ENCODE results near the gene RAB24.

Gene RAB24

GRCh38 chr5:177320879-177321278, 17.4 kb upstream of the RAB24 start:
- peaks cover 2% of the 10 kb centered on the region for H3K4me1 Mint-ChIP-seq
- no peak for TF ChIP-seq CTCF (IDR thresholded peaks at IDR 0.05; ENCODE audit: unreplicated experiment in 3 of 3)
- H3K36me3 Mint-ChIP-seq (ENCODE audit: low read depth), result peaks cover 27% of the 10 kb centered on the region
- peak overlapping the region in 1 of 3 experiments; percentile 54 for H3K27ac Mint-ChIP-seq
- no peaks in the 10 kb centered on the region for H3K27me3 Mint-ChIP-seq (ENCODE audit: low read depth)
- H3K4me3 Mint-ChIP-seq, result no peak overlapping the region
- H3K9me3 Mint-ChIP-seq, result peaks cover 11% of the 10 kb centered on the region

GRCh38 chr5:177319913-177320588, 16.5 kb upstream of the RAB24 start:
- Mint-ChIP-seq H3K27me3 (ENCODE audit: low read depth) (no peaks in the 10 kb centered on the region), H3K9me3 (peaks cover 11% of the 10 kb centered on the region), H3K27ac (no peak overlapping the region), H3K36me3 (ENCODE audit: low read depth) (peaks cover 27% of the 10 kb centered on the region), H3K4me1 (no peaks in the 10 kb centered on the region), H3K4me3 (no peak overlapping the region)
- no peak for TF ChIP-seq CTCF (IDR thresholded peaks at IDR 0.05; ENCODE audit: unreplicated experiment in 3 of 3)

GRCh38 chr5:177317959-177318377, 14.4 kb upstream of the RAB24 start:
- peaks cover 23% of the 10 kb centered on the region for H3K36me3 Mint-ChIP-seq (ENCODE audit: low read depth)
- no peak overlapping the region for H3K4me3 Mint-ChIP-seq
- peaks cover 11% of the 10 kb centered on the region for H3K9me3 Mint-ChIP-seq
- TF ChIP-seq CTCF (IDR thresholded peaks at IDR 0.05; ENCODE audit: unreplicated experiment in 3 of 3), result peak; percentile 73 to 85 (median 79)
- H3K4me1 Mint-ChIP-seq, result no peaks in the 10 kb centered on the region
- H3K27me3 Mint-ChIP-seq (ENCODE audit: low read depth), result no peaks in the 10 kb centered on the region
- peak overlapping the region in 1 of 3 experiments; percentile 47 for H3K27ac Mint-ChIP-seq

GRCh38 chr5:177316005-177316404, 12.5 kb upstream of the RAB24 start:
- no peak for TF ChIP-seq CTCF (IDR thresholded peaks at IDR 0.05; ENCODE audit: unreplicated experiment in 3 of 3)

GRCh38 chr5:177315411-177315810, 11.9 kb upstream of the RAB24 start:
- H3K27ac Mint-ChIP-seq, result no peak overlapping the region
- H3K9me3 Mint-ChIP-seq, result peaks cover 8% of the 10 kb centered on the region

More at GRCh38 chr5:177316005-177316404, 12.5 kb upstream of the RAB24 start:
- Mint-ChIP-seq H3K4me3 (peak overlapping the region in 2 of 3 experiments; percentile 5 to 7), H3K36me3 (ENCODE audit: low read depth) (peaks cover 17% of the 10 kb centered on the region), H3K9me3 (peaks cover 8% of the 10 kb centered on the region), H3K27ac (no peak overlapping the region), H3K27me3 (ENCODE audit: low read depth) (no peaks in the 10 kb centered on the region), H3K4me1 (peaks cover 2% of the 10 kb centered on the region)

More at GRCh38 chr5:177315411-177315810, 11.9 kb upstream of the RAB24 start:
- peaks cover 6% of the 10 kb centered on the region for H3K4me1 Mint-ChIP-seq
- H3K27me3 Mint-ChIP-seq (ENCODE audit: low read depth), result no peaks in the 10 kb centered on the region
- no peak for TF ChIP-seq CTCF (IDR thresholded peaks at IDR 0.05; ENCODE audit: unreplicated experiment in 3 of 3)
- no peak overlapping the region for H3K4me3 Mint-ChIP-seq
- H3K36me3 Mint-ChIP-seq (ENCODE audit: low read depth), result peaks cover 17% of the 10 kb centered on the region

Measured in nephron (organoid).